ENCODE measurements around the gene IFFO2.

The IFFO2 gene

DNA sequence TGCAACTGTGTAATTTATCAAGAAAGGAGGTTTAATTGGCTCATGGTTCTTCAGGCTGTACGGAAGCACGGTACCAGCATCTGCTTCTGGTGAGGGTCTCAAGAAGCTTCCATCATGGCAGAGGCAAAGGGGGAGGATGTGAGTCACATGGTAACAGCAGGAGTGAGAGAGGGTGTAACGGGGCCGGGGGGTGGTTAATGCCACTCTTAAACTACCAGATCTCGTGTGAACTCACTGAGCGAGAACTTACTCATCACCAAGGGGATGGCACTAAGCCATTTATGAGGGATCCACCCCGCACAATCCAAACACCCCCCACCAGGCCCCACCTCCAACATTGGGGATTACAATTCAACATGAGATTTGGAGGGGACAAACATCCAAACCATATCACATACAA lies 21.0 kb upstream of the IFFO2 start:
- peak in 1 of 2 donors; percentile 29 for DNase-seq
- intact Hi-C loops (cut with DNase I; ENCODE audit: low total_unique reads), result no loop called here
- no peak overlapping the region for H3K4me3 ChIP-seq
- TF ChIP-seq, protein P1, sequence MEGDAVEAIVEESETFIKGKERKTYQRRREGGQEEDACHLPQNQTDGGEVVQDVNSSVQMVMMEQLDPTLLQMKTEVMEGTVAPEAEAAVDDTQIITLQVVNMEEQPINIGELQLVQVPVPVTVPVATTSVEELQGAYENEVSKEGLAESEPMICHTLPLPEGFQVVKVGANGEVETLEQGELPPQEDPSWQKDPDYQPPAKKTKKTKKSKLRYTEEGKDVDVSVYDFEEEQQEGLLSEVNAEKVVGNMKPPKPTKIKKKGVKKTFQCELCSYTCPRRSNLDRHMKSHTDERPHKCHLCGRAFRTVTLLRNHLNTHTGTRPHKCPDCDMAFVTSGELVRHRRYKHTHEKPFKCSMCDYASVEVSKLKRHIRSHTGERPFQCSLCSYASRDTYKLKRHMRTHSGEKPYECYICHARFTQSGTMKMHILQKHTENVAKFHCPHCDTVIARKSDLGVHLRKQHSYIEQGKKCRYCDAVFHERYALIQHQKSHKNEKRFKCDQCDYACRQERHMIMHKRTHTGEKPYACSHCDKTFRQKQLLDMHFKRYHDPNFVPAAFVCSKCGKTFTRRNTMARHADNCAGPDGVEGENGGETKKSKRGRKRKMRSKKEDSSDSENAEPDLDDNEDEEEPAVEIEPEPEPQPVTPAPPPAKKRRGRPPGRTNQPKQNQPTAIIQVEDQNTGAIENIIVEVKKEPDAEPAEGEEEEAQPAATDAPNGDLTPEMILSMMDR (IDR thresholded peaks at IDR 0.05), result no peak
- H3K27me3 ChIP-seq, result no peaks in the 10 kb centered on the region
- peaks cover 0 to 9% (median 3%) of the 10 kb centered on the region in 3 donors for H3K9me3 ChIP-seq
- peaks cover 0 to 7% (median 1%) of the 10 kb centered on the region in 4 donors for H3K4me1 ChIP-seq
- H3K27ac ChIP-seq, result no peak overlapping the region
- H3K36me3 ChIP-seq, result no peaks in the 10 kb centered on the region

DNA sequence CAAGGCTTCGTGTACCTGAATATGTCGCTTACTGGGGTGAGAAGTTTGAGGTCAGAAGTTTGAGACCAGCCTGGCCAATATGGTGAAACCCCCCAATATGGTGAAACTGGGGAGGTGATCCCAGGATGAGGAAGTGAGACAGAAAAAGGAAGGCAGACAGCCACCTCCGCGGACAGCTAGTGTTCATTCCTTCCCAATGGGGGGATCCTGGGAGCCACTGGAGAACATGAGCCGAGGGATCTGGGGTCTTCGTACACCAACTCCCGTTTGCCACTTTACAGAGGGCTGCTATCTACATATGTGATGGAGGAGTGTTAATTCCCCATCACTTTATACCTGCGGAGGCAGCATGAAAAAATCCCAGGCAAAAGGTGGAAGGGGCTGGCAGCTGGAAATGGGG lies 19.6 kb upstream of the IFFO2 start:
- H3K27ac ChIP-seq, result no peak overlapping the region
- intact Hi-C loops (cut with DNase I; ENCODE audit: low total_unique reads), result no loop called here
- H3K4me1 ChIP-seq, result peaks cover 0 to 9% (median 1%) of the 10 kb centered on the region in 4 donors
- H3K27me3 ChIP-seq, result no peaks in the 10 kb centered on the region
- TF ChIP-seq, protein P1 (IDR thresholded peaks at IDR 0.05), result no peak
- DNase-seq, result peak in 1 of 2 donors; percentile 23
- H3K9me3 ChIP-seq, result peaks cover 0 to 3% (median 0%) of the 10 kb centered on the region in 3 donors
- H3K36me3 ChIP-seq, result no peaks in the 10 kb centered on the region
- no peak overlapping the region for H3K4me3 ChIP-seq

DNA sequence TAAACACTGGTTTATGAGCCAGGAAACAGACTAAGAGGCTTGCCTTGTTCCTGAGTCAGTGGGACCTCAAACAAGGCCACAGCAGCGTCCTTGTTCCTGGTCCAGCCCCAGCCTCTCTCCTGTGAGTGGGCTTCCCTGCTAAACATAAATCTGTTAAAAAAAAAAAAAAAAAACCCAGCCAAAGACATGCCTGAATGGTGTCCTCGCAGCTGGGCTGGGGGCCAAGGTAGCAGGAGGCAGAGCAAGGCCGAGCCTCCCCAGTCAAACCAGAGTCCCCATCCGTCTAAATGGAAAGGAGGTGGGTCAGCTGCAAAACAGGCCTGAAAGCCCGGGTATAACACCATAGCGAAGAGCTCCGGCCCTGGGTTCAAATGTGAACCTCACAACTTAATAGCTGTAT lies 18.1 kb upstream of the IFFO2 start:
- intact Hi-C loops (cut with DNase I; ENCODE audit: low total_unique reads), result no loop called here
- peak in 1 of 2 donors; percentile 27 for DNase-seq
- Histone ChIP-seq H3K9me3 (no peaks in the 10 kb centered on the region), H3K4me1 (peaks cover 0 to 9% (median 1%) of the 10 kb centered on the region in 4 donors), H3K27ac (no peak overlapping the region), H3K36me3 (no peaks in the 10 kb centered on the region), H3K27me3 (no peaks in the 10 kb centered on the region), H3K4me3 (no peak overlapping the region)
- TF ChIP-seq, protein P1 (IDR thresholded peaks at IDR 0.05), result no peak

DNA sequence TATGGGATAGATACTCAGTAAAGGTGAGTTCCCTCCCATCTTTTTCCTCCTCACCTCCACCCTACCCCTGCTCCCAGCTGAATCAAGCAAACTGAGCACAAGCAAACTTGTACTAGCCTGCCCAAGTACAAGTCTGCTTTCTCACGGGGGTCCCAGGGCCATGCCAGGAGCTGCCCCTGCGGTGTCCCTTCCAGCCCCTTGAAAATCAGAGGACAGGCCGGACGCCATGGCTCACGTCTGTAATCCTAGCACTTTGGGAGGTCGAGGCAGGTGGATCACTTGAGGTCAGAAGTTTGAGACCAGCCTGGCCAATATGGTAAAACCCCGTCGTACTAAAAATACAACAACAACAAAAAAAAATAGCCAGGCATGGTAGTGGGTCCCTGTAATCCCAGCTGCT lies 17.5 kb upstream of the IFFO2 start:
- intact Hi-C loops (cut with DNase I; ENCODE audit: low total_unique reads), result no loop called here
- Histone ChIP-seq H3K4me1 (peaks cover 0 to 9% (median 1%) of the 10 kb centered on the region in 4 donors), H3K27ac (no peak overlapping the region), H3K9me3 (no peaks in the 10 kb centered on the region), H3K27me3 (no peaks in the 10 kb centered on the region), H3K4me3 (no peak overlapping the region), H3K36me3 (no peaks in the 10 kb centered on the region)
- peak in 1 of 2 donors; percentile 21 for DNase-seq
- TF ChIP-seq, protein P1 (IDR thresholded peaks at IDR 0.05), result no peak

DNA sequence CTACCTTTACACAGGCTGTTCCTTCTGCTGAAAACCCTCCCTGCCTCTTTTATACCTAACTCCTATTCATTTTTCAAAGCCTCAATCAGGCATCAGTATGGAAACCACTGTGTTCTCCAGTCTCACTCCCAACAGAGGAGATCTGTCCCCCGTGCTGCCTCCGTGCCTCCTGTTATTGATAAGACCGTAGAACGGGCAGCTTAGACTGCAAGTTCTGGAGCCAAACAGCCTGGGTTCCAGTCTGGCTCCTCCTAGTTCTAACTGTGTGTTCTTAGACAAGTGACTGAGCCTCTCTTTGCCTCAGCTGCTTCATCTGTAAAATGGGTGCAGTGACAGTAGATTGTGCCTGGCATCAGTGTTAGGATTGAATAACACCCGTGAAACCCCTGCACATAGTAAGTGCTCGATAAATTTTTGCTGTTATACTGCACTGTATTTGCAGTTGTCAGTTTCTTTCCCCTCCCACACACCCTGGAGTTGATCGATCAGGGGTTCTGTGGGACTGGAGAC lies 17.0 kb upstream of the IFFO2 start:
- no peak overlapping the region for H3K4me3 ChIP-seq
- H3K27ac ChIP-seq, result no peak overlapping the region
- peaks cover 0 to 9% (median 1%) of the 10 kb centered on the region in 4 donors for H3K4me1 ChIP-seq
- TF ChIP-seq, protein P1 (IDR thresholded peaks at IDR 0.05), result no peak
- H3K27me3 ChIP-seq, result no peaks in the 10 kb centered on the region
- peak in 1 of 2 donors; percentile 28 for DNase-seq
- no peaks in the 10 kb centered on the region for H3K36me3 ChIP-seq
- no peaks in the 10 kb centered on the region for H3K9me3 ChIP-seq
- intact Hi-C loops (cut with DNase I; ENCODE audit: low total_unique reads), result no loop called here

DNA sequence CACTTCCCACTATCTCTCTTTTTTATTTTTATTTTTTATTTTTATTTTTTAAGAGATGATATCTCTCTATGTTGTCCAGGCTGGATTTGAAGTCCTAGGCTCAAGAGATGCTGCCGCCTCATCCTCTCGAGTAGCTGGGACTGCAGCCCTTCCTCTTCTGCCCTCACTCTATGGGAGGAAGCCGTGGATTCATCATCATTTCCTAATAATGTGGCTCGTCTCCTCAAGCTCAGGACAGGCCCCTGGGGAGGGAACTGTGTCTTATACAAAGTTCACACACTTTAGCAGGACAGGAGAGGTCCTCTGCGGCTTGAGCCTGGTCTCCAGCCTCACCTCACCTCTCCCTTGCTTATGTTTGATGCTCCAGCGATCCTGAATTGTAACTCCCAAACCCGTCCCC lies 16.5 kb upstream of the IFFO2 start:
- DNase-seq, result peak in 1 of 2 donors; percentile 35
- intact Hi-C loops (cut with DNase I; ENCODE audit: low total_unique reads), result no loop called here
- H3K27me3 ChIP-seq, result no peaks in the 10 kb centered on the region
- no peak overlapping the region for H3K27ac ChIP-seq
- TF ChIP-seq, protein P1 (IDR thresholded peaks at IDR 0.05), result no peak
- peaks cover 0 to 9% (median 1%) of the 10 kb centered on the region in 4 donors for H3K4me1 ChIP-seq
- H3K36me3 ChIP-seq, result no peaks in the 10 kb centered on the region
- H3K4me3 ChIP-seq, result no peak overlapping the region
- H3K9me3 ChIP-seq, result no peaks in the 10 kb centered on the region
